CD4-positive, alpha-beta T cell treated with Interleukin-21 for 1 hour (primary cell): ENCODE measurements around the gene CABLES2.

Experiments
- DNase-seq: peaks from one replicate; pipeline ENCODE4 v3.0.0-alpha.2; 2020

The CABLES2 gene, protein sequence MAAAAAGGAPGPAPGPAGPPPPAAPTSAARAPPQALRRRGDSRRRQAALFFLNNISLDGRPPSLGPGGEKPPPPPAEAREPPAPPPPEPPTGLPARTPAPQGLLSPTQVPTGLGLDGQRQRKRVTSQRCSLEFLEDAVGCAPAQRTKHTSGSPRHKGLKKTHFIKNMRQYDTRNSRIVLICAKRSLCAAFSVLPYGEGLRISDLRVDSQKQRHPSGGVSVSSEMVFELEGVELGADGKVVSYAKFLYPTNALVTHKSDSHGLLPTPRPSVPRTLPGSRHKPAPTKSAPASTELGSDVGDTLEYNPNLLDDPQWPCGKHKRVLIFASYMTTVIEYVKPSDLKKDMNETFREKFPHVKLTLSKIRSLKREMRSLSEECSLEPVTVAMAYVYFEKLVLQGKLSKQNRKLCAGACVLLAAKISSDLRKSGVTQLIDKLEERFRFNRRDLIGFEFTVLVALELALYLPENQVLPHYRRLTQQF

DNA sequence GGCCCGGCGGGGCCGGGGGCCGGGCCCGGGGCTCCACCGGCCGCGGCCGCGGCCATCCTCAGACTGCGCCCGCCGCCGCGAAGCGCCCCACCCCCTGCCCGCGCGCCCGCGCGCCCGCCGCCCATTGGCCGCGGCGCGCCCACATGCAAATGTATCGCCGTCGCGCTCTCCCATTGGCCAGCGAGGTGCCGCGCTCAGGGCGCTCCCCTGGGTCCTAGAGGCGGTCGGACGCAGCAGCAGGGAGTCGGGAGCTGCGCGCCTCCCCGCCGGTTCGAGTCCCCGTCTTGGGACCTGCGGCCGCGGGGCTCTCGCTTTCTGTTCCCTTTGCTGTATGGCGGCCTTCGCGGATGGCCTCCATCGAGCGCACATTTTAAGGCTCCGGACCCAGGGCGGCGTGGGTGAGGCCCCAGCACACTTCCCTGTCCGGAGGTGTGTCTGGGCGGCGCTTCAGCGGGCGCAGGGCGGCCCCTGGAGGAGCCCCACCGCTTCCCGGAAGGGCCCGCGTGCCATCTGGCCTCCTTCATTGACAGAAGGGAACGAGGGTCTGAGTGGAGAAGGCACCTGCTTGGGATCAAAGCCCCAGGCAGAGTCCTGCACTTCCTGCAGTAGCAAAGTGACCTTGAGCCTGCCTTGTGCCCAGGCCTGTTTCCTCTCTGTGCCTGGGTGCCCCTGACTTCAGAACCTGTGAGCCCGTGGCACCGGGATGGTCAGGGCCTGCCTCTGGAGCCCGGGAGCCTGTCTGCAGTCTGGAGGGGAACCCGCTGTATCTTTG lies at the start of gene CABLES2:
CABLES2 (minus strand) TSS at position 65 of the 772 bp plus-strand sequence; CDS start at position 56, 9 bp downstream.
- peak; percentile 93 for DNase-seq

DNA sequence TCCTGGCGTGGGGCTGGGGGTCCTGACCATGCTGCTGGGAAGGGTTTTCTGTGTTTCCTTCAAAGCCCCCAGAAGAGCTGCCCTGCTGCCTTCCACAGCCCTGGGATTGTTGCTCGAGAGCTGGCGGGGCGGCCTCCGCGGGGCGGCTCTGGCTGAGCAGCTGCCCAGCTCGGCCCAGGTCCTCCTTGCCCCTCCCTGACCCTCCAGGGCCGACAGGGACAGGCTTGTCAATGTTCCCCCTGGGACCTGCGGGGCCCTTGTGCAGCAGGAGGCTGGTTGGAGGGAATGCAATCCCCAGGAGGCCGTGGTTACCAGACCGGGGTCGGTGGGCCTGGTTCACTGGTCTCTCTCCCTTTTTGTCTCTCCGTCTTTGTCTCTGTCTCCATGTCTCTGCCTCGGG lies 48.8 kb upstream of the CABLES2 start:
- DNase-seq, result no peak

DNA sequence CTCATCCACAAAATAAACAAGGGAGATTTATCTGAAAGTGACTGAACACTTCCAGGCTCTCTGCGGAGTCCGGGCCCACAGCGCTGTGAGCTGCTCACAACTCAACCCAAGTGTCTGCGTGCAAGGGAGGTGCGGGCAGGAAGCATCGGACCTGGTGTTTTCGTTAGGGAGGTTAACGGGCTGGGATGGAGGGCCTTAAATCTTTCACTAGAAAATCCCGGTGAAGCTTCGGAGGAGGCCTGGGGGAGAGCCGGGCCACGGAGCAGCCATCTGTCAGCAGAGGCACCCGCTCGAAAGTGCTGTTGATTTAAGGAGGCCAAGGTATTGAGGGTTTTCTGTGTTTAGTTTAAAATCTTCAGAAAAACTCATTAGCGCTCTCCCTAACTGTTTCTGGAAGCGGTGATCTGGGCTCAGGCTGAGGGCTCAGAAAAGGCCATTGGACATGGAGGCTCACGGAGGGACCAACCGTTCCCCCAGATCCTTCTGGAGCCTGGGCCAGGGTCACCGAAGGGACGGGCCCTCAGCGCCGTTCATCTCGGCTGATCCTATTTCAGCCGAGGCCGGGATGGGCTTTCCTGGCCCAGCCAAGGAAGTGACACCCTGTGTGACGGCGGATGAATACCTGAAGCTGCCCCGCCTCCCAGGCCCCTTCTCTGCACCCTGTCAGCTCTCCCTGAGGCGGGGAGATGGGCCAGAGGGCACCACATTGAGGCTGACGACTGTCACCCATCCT lies 48.0 kb upstream of the CABLES2 start:
- DNase-seq, result no peak

GRCh38 chr20:62453186-62453808 lies 46.2 kb upstream of the CABLES2 start:
- no peak for DNase-seq

DNA sequence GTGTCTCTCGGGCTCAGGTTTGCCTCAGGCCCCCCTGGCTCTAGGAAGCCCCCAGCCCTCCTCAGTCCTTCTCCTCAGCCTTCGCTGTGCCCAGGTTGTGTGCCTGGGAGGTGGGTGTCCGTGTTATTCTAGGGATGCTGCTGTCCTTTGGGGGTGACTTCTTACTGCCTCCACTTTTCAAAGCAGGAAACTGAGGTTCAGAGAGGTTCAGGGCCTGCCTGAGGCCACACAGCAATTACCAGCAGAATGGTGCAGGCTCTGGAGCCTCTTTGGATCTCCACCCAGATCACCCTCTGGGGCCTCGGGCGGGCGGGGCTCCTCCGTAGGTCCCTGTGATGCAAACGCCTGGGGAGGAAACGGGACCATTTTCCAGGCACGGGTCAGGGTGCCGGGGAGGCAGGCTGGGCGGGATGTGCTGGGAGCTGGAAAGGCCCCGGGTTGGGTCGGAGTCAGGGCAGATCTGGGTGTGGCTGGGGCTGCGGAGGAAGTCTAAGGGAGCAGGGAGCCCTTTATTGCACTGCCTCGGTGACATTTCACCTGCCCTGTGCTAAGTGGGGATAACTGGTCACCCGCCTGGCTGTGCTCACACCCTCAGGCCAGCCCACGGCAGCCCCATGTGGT lies 45.5 kb upstream of the CABLES2 start:
- DNase-seq, result no peak

GRCh38 chr20:62451970-62452369 lies 44.9 kb upstream of the CABLES2 start:
- DNase-seq, result no peak

DNA sequence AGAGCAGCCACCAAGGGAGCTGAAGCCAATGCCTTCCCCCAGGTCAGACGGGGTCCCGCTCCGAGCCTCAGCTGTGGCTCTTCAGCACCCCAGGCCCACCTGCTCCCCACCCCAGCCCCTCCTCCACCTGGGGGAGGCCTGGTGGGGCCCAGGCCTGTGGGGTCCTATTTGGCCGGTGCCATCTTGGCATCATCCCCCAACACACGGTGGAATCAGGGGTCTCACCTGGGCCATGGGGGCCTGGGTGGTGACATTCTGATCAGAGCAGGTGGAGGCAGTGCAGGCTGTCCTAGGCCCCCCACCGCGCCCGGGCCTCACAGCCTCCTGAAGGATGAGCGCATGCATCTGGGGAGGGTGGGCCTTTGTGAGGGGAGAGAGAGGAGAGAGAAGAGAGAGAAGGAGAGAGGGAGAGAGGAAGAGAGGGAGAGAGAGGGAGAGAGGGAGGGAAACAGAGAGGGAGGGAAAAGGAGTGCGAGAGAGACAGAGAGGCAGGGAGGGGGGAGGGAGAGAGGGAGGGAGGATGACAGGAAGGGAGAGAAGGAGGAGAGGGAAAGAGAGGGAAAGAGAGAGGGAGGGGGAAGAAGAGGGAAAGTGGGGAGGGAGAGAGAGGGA lies 44.2 kb upstream of the CABLES2 start:
- DNase-seq, result no peak

DNA sequence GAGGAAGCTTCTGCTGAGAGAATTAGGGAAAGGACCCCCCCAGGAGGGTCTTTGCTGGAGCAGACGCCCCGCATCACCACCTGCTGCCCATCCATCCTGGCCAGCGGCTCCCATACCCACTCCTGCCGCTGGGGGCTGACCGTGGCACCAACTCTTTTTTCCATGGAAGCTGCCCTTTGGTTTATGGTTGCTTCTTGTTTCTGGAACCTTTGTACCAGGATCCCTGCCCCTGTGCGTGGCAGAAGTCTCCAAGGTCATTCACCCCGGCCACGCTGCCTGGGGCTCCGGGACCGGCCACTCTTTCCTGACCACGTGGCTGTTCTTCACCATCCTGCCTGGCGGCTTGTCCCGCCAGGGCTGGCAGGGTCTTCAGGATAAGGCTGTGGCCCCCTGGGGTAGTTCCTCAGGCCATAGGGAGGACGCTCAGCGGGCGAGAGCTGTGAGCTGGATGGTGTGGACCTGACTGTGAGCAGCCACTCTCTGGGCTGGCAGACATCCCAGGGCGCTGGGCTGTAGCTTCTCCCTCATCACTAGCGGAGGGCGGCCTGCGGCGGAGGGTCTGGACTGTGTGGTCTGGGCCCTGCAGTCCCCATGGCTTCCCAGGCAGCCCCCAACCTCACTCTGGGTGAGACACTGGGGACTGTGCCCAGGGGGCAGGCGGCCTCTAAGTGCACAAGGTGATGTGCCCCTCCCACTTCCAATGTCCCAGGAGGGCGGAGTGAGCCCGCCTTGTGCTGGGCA lies 43.0 kb upstream of the CABLES2 start:
- no peak for DNase-seq

DNA sequence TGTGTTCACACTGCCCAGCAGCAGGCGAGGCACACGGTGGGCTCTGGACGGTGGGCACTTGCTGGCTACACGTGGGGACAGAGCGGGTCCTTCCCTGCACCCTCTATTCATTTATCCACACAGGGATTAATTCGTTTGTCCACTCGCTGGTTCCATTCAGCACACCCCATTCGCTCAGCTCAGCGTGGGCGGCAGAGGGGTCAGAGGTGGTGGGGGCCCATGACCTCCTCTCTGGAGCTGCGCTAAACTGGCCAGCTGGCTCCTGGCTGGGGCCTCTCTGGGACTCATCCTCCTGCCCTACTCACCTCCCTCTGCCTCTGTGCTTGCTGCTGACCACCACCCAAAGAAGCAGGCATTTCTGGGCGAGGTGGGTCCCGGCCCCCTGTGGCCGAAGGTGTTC lies 41.7 kb upstream of the CABLES2 start:
- no peak for DNase-seq

GRCh38 chr20:62448038-62448437 lies 41.0 kb upstream of the CABLES2 start:
- DNase-seq, result no peak

DNA sequence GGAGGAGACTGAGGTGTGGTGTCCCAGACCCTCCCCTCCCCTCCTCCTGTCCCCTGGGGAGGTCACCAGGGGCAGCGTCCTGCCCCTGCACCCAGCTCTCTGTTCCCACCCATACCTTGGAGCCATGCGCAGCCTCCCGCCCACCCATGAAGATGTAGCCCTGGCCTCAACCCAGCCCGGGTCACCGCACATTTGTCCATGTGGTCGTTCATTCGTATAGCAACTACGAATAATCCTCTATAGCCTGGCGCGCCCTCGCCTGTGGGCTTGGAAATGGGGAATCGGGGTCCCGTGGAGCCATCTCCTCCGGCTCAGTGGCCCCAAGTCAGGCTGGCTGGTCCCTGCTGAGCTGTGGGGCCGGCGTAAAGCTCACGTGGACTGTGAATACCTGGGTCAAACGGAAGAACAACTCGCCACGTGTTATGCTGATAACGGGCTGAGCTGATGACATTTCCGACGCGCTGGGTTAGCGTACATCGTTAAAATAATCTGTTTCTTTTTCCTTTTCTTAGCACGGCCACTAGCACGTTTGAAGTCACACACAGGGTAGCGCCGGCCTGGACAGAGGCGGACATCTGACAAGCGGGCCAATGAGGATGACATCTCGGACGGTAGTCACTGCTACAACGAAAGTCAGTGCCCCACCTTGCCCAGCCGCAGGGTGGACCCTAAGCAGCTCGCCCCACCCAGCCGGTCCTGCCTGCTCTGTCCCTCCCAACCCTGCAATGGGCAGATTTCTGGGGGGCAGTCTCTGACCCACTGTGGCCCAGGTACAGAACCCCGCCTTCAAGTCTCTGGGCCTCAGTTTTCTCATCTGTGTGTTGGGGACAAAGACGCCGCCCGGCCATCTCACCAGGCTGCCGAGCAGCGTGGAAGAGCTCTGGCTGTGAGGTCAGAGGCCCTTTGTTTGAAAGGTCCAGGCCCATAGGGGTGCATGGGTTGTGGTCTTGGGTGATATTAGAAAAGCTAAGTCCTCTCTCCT lies 40.1 kb upstream of the CABLES2 start:
- DNase-seq, result no peak

DNA sequence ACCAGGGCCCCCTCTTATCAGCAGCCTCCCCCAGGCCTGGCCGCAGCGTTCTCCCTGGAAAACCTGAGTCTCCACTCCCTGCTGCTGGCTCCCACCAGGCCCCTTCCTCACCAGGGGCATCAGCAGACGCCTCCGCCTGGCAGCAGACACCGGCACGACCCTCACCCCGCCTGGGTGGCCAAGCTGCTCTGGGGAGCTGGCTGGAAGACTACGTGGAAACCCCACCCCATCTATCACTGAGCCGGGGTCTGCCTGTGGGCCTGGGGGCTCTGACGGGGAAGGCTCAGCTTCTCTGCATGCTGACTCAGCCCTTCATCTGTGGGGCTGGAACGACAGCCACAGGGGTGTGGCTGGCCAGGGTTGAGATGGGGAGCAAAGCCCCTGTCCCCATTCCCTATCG lies 39.4 kb upstream of the CABLES2 start:
- no peak for DNase-seq

- DNase-seq, result no peak
These were observed 38.7 kb upstream of the CABLES2 start for GRCh38 chr20:62445553-62446340.

GRCh38 chr20:62444286-62444685 lies 37.2 kb upstream of the CABLES2 start:
- DNase-seq, result no peak

DNA sequence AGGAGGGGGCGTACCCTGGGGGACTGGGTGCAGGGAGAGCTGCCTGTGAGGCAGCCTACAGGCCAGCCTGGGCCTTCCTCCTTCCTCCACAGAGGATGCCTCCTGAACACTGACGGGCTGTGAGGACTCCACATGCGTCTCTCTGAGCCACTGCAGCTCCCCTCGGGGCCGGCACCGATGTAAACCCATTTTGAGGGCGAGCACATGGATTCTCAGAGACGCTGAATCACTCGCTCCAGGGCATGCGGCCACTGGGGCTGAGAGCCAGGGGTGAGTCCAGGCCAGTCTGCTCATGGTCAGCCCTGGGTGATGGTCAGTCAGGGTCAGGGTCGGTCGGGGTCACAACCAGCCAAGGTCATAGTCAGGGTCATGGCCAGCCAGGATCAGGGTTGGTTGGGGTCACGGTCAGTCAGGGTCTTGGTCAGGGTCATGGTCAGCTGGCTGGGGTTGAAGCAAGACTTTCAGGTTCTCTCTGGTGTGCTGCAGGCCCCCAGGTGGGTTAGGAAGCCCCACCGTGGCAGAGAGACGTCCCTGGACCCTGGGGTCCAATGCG lies 35.0 kb upstream of the CABLES2 start:
- no peak for DNase-seq

- no peak for DNase-seq
These were observed 32.1 kb upstream of the CABLES2 start for GRCh38 chr20:62439218-62439617.

DNA sequence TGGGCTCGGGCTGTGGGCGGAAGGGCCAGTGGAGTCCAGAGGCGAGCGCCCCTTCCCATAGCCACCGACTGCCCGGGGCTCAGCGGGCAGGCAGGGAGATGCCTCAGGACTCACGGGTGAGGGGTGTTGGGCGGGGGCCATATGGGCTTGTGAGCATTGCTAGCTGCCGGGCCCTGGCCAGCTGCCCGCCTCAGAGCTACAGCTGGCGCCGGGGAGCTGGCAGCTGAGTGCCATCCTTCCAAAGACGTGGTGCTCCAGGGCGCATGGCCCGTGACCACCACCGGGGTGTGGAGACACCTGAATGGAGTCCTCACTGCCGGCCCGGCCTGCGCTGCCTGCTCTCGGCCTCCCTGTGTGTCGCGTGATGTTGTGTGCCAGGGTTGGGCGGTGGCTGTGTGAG lies 30.8 kb upstream of the CABLES2 start:
- DNase-seq, result no peak

GRCh38 chr20:62437496-62437895 lies 30.4 kb upstream of the CABLES2 start:
- DNase-seq, result no peak

DNA sequence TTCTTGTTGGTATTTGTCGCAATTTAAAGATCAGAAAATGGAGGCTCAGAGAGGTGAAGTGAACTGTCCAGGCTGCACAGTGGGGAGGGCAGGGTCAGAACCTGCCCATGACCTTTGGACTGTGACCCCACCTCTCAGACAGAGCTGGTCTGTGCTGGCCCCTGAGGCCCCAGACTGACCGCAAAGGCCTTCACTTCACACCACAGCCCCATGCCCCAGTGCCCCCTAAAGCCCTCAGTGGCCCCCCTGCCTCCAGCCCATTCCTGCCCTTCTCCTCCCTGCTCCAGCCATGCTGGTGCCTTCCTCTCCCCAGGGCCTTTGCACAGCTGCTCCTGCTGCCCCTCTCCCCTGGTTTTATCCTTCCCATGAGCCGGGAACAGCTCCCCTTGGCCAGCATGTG lies 29.6 kb upstream of the CABLES2 start:
- DNase-seq, result no peak
